Omental fat pad (tissue), 4 donors: ENCODE results near the gene RPL28. TPM values are rescaled to one million over a fixed set of nuclear protein-coding genes. Genes with fewer than 3 reads are reported as not detected.
"Not testable (repeated sequence)": the region's sequence is repeated elsewhere in the genome, so short reads cannot be mapped to it uniquely, and the experiment has no call there.

Source experiments
- ATAC-seq: fragments of 150-250 bp; one replicate; pipeline ENCODE4 v1.9.1; 2016; ENCODE audit warnings: mild to moderate bottlenecking, moderate library complexity; ENCODE audit not compliant: low FRiP score
- DNase-seq: peaks from one replicate; pipeline ENCODE4 v3.0.0-alpha.2; 2019; ENCODE audit warnings: low spot score
- total RNA-seq, 4 donors: library from RNA; depleted of rRNA; stranded (reverse); fragments of >200 nt; gene quantifications; one replicate each; pipeline ENCODE4 v1.1.0, GENCODE V29; 2016
- TF ChIP-seq, protein P1 (sequence below), 3 donors: fragments of 450-650 bp; IDR thresholded peaks; one replicate each; pipeline ENCODE4 v1.5.1; 2016 to 2017; ENCODE audit warnings: antibody characterized with exemption in 3 of 3, mild to moderate bottlenecking in 3 of 3, moderate library complexity in 2 of 3

RPL28 gene
- total RNA-seq, 4 donors from 2014 or later: 490 to 747 (median 555) TPM

- no peak for DNase-seq
- TF ChIP-seq, protein P1, sequence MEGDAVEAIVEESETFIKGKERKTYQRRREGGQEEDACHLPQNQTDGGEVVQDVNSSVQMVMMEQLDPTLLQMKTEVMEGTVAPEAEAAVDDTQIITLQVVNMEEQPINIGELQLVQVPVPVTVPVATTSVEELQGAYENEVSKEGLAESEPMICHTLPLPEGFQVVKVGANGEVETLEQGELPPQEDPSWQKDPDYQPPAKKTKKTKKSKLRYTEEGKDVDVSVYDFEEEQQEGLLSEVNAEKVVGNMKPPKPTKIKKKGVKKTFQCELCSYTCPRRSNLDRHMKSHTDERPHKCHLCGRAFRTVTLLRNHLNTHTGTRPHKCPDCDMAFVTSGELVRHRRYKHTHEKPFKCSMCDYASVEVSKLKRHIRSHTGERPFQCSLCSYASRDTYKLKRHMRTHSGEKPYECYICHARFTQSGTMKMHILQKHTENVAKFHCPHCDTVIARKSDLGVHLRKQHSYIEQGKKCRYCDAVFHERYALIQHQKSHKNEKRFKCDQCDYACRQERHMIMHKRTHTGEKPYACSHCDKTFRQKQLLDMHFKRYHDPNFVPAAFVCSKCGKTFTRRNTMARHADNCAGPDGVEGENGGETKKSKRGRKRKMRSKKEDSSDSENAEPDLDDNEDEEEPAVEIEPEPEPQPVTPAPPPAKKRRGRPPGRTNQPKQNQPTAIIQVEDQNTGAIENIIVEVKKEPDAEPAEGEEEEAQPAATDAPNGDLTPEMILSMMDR (IDR thresholded peaks at IDR 0.05): no peak
- no peak for ATAC-seq
Measured at GRCh38 chr19:55443045-55443823, 57.5 kb downstream of the RPL28 start, which contains the start of gene SHISA7. Gene SHISA7, minus strand, starts transcription at chr19:55443300. Its CDS starts 437 bp downstream, at chr19:55442863.

DNA sequence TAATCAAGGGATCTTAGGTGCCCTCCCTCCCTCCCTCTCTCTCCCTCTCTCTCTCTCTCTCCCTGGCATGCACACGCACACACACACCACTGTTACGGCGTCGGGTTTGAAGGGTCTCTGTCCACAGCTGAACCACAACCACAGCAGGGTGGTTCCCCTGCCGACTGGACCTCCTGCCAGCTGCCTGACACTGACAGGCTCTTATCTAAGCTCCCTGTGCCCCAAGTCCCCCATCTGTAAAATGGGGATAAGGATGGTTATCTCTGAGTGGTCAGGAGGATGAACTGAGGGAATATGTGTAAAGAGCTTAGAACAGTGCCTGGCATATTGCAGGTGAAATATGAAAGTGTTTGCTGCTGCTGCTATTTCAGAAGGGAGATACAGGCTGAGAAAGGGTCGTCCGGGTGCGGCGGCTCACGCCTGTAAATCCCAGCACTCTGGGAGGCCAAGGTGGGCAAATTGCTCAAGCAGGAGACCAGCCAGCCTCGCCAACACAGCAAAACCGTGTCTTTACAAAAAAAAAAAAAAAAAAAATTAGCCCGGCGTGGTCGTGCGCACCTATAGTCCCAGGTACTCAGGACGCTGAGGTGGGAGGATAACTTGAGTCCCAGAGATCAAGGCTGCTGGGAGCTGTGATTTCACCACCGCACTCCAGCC lies 58.2 kb downstream of the RPL28 start:
- ATAC-seq (no peak), DNase-seq (no peak)
- TF ChIP-seq, protein P1 (IDR thresholded peaks at IDR 0.05): no peak

GRCh38 chr19:55444646-55445045 lies 58.9 kb downstream of the RPL28 start:
- ATAC-seq (no peak), DNase-seq (no peak)
- TF ChIP-seq, protein P1 (IDR thresholded peaks at IDR 0.05): no peak

DNA sequence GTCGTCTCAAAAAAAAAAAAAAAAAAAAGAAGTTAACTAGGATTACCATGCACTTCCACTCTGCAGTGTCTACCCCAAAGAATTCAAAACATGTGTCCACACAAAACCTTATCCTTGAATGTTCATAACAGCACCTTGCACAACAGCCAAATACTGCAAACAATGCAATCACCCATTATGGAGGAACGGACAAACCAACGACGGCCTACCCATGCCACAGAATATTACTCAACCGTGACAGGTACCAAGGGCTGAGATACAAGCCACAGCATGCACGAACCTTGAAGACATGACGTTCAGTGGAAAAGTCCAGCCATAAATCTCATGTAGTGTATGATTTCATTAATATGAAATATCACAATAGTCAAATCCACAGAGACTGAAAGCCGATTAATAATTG lies 60.3 kb downstream of the RPL28 start:
- DNase-seq (no peak), ATAC-seq (no peak)
- TF ChIP-seq, protein P1 (IDR thresholded peaks at IDR 0.05): no peak

DNA sequence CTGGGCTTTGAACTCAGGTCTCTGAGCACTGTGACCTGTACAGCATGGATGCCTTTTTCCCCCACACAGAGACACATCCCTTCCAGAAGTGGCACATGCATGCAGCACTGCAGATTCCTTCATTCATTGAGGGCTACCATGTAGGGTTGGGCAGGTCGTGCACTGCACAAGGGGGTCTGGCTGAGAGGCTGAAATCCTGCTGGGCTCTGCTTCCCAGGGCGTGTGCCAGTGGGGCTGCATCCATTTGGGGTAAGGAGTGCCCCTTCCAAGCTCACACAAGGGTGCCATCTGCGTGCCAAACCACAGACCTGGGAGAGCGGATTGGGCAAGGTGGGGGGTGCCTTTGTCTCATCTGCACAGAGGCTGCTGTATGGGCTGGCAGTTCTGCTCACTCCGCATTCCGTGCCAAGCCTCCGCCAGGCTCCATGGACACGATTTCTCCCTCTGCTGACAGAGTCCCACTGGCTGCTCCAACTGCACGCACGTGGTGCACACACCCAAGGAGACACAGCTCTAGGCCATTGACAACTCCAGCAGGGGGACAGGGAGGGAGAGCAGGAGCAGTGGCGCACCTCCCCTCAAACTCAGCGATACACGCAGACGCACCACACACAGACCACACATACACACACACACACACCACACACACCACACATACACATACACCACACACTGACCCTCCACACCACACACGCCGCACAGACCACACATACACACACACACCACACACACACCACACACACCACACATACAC lies 61.9 kb downstream of the RPL28 start:
- TF ChIP-seq, protein P1 (IDR thresholded peaks at IDR 0.05): no peak
- DNase-seq: no peak
- ATAC-seq: no peak

DNA sequence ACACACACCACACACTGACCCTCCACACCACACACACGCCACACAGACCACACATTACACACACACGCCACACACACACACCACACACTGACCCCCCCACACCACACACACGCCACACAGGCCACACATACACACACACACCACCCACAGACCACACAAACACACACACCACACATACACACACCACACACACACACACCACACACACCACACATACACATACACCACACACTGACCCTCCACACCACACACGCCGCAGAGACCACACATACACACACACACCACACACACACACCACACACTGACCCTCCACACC lies 62.4 kb downstream of the RPL28 start:
- not testable (repeated sequence) for DNase-seq, ATAC-seq

DNA sequence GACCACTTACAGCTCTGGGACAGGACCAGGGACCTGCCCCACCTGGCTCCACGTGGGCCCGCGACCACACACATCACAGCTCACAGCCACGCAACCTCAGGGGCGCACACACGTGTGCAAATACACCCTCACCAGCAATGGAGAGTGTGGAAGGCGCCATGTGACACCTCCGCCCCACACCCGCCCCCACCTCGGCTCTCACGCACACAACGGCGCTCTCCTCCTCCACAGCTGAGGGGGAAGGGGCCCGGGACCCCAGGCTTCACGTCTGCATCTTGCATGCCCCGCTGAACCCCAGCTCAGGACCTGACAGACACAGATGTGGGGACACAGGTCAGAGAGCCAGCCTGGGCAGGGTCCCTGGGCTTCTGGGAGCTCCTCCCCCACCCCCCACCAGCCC lies 63.7 kb downstream of the RPL28 start:
- TF ChIP-seq, protein P1 (IDR thresholded peaks at IDR 0.05): no peak
- no peak for ATAC-seq
- no peak for DNase-seq
